HEK293 (cell line): ENCODE results near the gene HIC1.

Source experiments
- KLF1 ChIP-seq: fragments of 450-650 bp; formaldehyde crosslinking; IDR thresholded peaks from 2 replicates; pipeline ENCODE4 v1.5.1; 2016; ENCODE audit warnings: missing biosample characterization, missing genetic modification characterization
- ZNF121 ChIP-seq: fragments of 450-650 bp; formaldehyde crosslinking; IDR thresholded peaks from 2 replicates; pipeline ENCODE4 v1.5.1; 2016; ENCODE audit warnings: missing biosample characterization, missing genetic modification characterization
- ZNF138 ChIP-seq: fragments of 450-650 bp; formaldehyde crosslinking; IDR thresholded peaks from 2 replicates; pipeline ENCODE4 v1.5.1; 2016; ENCODE audit warnings: missing biosample characterization, missing genetic modification characterization, borderline replicate concordance
- ZNF155 ChIP-seq: fragments of 450-650 bp; formaldehyde crosslinking; IDR thresholded peaks from 2 replicates; pipeline ENCODE4 v1.5.1; 2016; ENCODE audit warnings: missing biosample characterization, missing genetic modification characterization
- ZNF239 ChIP-seq: fragments of 450-650 bp; formaldehyde crosslinking; IDR thresholded peaks from 2 replicates; pipeline ENCODE4 v1.5.1; 2016; ENCODE audit warnings: missing biosample characterization, missing genetic modification characterization
- ZNF510 ChIP-seq: fragments of 450-650 bp; formaldehyde crosslinking; IDR thresholded peaks from 2 replicates; pipeline ENCODE4 v1.5.1; 2018; ENCODE audit warnings: mild to moderate bottlenecking, missing genetic modification characterization, missing biosample characterization; ENCODE audit not compliant: insufficient replicate concordance
- ZNF596 ChIP-seq: fragments of 450-650 bp; IDR thresholded peaks from 2 replicates; pipeline ENCODE4 v1.5.0; 2018; ENCODE audit warnings: missing biosample characterization, mild to moderate bottlenecking, missing genetic modification characterization, moderate library complexity
- ZNF664 ChIP-seq: fragments of 450-650 bp; formaldehyde crosslinking; IDR thresholded peaks from 2 replicates; pipeline ENCODE4 v1.5.1; 2016; ENCODE audit warnings: missing biosample characterization, missing genetic modification characterization
- TF ChIP-seq, protein P1 (sequence below): fragments of 450-650 bp; formaldehyde crosslinking; IDR thresholded peaks from 2 replicates; pipeline ENCODE4 v1.5.1; 2016; ENCODE audit warnings: missing biosample characterization, missing genetic modification characterization
- TF ChIP-seq, protein P2 (sequence below): fragments of 450-650 bp; formaldehyde crosslinking; IDR thresholded peaks from 2 replicates; pipeline ENCODE4 v1.5.1; 2016; ENCODE audit warnings: missing biosample characterization, missing genetic modification characterization, borderline replicate concordance
- TF ChIP-seq, protein P3 (sequence below): fragments of 450-650 bp; formaldehyde crosslinking; IDR thresholded peaks from 2 replicates; pipeline ENCODE4 v1.5.1; 2016; ENCODE audit warnings: missing biosample characterization, missing genetic modification characterization

DNA sequence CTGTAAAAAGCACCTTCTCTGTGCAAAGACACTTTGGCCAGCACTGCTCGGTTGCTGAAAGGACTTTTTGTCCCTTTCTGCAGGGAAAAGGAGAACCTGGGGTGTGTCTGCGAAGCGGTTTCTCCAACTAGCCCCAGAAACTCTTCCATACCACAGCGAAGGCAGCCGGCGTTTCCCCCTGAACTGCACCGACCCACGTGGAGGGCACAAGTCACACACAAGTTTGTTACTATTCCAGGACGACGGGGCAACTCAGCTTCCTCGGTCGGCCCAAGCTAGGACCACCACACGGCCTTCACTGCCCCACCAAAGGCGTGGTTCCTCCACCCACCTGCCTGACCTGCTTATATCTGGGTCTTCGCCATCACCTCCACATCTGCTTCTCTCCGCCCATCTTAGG is 31.6 kb upstream of the HIC1 start:
- TF ChIP-seq ZNF596 (tag by site-specific recombination) (no peak), KLF1 (tag by site-specific recombination) (no peak), ZNF510 (no peak), ZNF239 (no peak), ZNF121 (tag by site-specific recombination) (no peak), ZNF138 (no peak), ZNF155 (tag by site-specific recombination) (no peak), ZNF664 (no peak)
- TF ChIP-seq, protein P1, sequence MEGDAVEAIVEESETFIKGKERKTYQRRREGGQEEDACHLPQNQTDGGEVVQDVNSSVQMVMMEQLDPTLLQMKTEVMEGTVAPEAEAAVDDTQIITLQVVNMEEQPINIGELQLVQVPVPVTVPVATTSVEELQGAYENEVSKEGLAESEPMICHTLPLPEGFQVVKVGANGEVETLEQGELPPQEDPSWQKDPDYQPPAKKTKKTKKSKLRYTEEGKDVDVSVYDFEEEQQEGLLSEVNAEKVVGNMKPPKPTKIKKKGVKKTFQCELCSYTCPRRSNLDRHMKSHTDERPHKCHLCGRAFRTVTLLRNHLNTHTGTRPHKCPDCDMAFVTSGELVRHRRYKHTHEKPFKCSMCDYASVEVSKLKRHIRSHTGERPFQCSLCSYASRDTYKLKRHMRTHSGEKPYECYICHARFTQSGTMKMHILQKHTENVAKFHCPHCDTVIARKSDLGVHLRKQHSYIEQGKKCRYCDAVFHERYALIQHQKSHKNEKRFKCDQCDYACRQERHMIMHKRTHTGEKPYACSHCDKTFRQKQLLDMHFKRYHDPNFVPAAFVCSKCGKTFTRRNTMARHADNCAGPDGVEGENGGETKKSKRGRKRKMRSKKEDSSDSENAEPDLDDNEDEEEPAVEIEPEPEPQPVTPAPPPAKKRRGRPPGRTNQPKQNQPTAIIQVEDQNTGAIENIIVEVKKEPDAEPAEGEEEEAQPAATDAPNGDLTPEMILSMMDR (tag by site-specific recombination), result no peak
- TF ChIP-seq, protein P2, sequence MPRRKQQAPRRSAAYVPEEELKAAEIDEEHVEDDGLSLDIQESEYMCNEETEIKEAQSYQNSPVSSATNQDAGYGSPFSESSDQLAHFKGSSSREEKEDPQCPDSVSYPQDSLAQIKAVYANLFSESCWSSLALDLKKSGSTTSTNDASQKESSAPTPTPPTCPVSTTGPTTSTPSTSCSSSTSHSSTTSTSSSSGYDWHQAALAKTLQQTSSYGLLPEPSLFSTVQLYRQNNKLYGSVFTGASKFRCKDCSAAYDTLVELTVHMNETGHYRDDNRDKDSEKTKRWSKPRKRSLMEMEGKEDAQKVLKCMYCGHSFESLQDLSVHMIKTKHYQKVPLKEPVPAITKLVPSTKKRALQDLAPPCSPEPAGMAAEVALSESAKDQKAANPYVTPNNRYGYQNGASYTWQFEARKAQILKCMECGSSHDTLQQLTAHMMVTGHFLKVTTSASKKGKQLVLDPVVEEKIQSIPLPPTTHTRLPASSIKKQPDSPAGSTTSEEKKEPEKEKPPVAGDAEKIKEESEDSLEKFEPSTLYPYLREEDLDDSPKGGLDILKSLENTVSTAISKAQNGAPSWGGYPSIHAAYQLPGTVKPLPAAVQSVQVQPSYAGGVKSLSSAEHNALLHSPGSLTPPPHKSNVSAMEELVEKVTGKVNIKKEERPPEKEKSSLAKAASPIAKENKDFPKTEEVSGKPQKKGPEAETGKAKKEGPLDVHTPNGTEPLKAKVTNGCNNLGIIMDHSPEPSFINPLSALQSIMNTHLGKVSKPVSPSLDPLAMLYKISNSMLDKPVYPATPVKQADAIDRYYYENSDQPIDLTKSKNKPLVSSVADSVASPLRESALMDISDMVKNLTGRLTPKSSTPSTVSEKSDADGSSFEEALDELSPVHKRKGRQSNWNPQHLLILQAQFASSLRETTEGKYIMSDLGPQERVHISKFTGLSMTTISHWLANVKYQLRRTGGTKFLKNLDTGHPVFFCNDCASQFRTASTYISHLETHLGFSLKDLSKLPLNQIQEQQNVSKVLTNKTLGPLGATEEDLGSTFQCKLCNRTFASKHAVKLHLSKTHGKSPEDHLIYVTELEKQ (tag by site-specific recombination), result no peak
- TF ChIP-seq, protein P3, sequence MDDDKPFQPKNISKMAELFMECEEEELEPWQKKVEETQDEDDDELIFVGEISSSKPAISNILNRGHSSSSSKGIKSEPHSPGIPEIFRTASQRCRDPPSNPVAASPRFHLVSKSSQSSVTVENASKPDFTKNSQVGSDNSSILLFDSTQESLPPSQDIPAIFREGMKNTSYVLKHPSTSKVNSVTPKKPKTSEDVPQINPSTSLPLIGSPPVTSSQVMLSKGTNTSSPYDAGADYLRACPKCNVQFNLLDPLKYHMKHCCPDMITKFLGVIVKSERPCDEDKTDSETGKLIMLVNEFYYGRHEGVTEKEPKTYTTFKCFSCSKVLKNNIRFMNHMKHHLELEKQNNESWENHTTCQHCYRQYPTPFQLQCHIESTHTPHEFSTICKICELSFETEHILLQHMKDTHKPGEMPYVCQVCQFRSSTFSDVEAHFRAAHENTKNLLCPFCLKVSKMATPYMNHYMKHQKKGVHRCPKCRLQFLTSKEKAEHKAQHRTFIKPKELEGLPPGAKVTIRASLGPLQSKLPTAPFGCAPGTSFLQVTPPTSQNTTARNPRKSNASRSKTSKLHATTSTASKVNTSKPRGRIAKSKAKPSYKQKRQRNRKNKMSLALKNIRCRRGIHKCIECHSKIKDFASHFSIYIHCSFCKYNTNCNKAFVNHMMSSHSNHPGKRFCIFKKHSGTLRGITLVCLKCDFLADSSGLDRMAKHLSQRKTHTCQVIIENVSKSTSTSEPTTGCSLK (tag by site-specific recombination), result no peak
